A673 (cell line): ENCODE measurements around the gene RPRD1B.

Experiments used
- CTCF ChIP-seq: fragments of 300-800, 200-600 bp; sonication (generic); conservative IDR thresholded peaks from 2 replicates; pipeline ENCODE4 v1.5.1; 2017; ENCODE audit warnings: low read depth, mild to moderate bottlenecking, antibody characterized with exemption, low read length, moderate library complexity, mixed read lengths
- EZH2 ChIP-seq: fragments of 200-600 bp; sonication (generic); IDR thresholded peaks from 2 replicates; pipeline ENCODE4 v1.6.1; 2017; ENCODE audit warnings: borderline replicate concordance, low read depth, mild to moderate bottlenecking, mixed read lengths, antibody characterized with exemption, low read length; ENCODE audit not compliant: poor library complexity, severe bottlenecking

GRCh38 chr20:38123021-38123587 lies 89.6 kb downstream of the RPRD1B start:
- TF ChIP-seq EZH2 (no peak), CTCF (no peak)
